HG03064 (cell line): ENCODE data around the gene LRRC15.

ENCODE experiments used
- ATAC-seq: cut with Tn5 transposase; IDR thresholded peaks from one replicate; pipeline ENCODE4 v1.9.1; 2021; ENCODE audit warnings: low read depth; ENCODE audit not compliant: unreplicated experiment

LRRC15 gene

GRCh38 chr3:194336601-194337355 lies 32.8 kb downstream of the LRRC15 start:
- no peak for ATAC-seq

- ATAC-seq, result no peak
These were observed 35.6 kb downstream of the LRRC15 start for GRCh38 chr3:194333981-194334320.

- ATAC-seq, result peak; percentile 80
These were observed 36.1 kb downstream of the LRRC15 start for GRCh38 chr3:194333212-194333980.

- no peak for ATAC-seq
These were observed 36.7 kb downstream of the LRRC15 start for GRCh38 chr3:194332858-194333211.

- ATAC-seq, result no peak
These were observed 39.0 kb downstream of the LRRC15 start for GRCh38 chr3:194330579-194330978.

- no peak for ATAC-seq
These were observed 39.4 kb downstream of the LRRC15 start for GRCh38 chr3:194330160-194330559.

- no peak for ATAC-seq
These were observed 40.0 kb downstream of the LRRC15 start for GRCh38 chr3:194329583-194329965.

- no peak for ATAC-seq
These were observed 40.5 kb downstream of the LRRC15 start for GRCh38 chr3:194328942-194329582.

GRCh38 chr3:194328053-194328657 lies 41.4 kb downstream of the LRRC15 start:
- ATAC-seq, result no peak

- ATAC-seq, result no peak
These were observed 42.1 kb downstream of the LRRC15 start for GRCh38 chr3:194327218-194328052.

GRCh38 chr3:194326968-194327217 lies 42.6 kb downstream of the LRRC15 start:
- ATAC-seq, result no peak

GRCh38 chr3:194326192-194326967 lies 43.2 kb downstream of the LRRC15 start:
- ATAC-seq, result no peak

- ATAC-seq, result no peak
These were observed 44.0 kb downstream of the LRRC15 start for GRCh38 chr3:194325424-194326153.

- ATAC-seq, result no peak
These were observed 44.7 kb downstream of the LRRC15 start for GRCh38 chr3:194324823-194325327.

GRCh38 chr3:194323785-194324735 lies 45.5 kb downstream of the LRRC15 start:
- no peak for ATAC-seq

GRCh38 chr3:194322678-194323211 lies 46.8 kb downstream of the LRRC15 start:
- no peak for ATAC-seq

GRCh38 chr3:194321693-194322640 lies 47.6 kb downstream of the LRRC15 start:
- no peak for ATAC-seq
